Measurements from ENCODE around the gene BOLA3.
"Not testable (repeated sequence)": the region's sequence is repeated elsewhere in the genome, so short reads cannot be mapped to it uniquely, and the experiment has no call there.

BOLA3 gene

GRCh38 chr2:74147727-74148456, at the start of gene BOLA3:
BOLA3 (minus strand) TSS chr2:74147912; CDS start chr2:74147874, 38 bp downstream.
- peak; percentile 91 for DNase-seq (ENCODE audit: insufficient read length, low spot score)
- no peak for FAIRE-seq

- FAIRE-seq (no peak), DNase-seq (ENCODE audit: insufficient read length, low spot score) (no peak)
Measured at GRCh38 chr2:74197049-74197448, 49.3 kb upstream of the BOLA3 start.

- no peak for DNase-seq (ENCODE audit: insufficient read length, low spot score)
- no peak for FAIRE-seq
Measured at GRCh38 chr2:74194799-74195198, 47.1 kb upstream of the BOLA3 start.

DNA sequence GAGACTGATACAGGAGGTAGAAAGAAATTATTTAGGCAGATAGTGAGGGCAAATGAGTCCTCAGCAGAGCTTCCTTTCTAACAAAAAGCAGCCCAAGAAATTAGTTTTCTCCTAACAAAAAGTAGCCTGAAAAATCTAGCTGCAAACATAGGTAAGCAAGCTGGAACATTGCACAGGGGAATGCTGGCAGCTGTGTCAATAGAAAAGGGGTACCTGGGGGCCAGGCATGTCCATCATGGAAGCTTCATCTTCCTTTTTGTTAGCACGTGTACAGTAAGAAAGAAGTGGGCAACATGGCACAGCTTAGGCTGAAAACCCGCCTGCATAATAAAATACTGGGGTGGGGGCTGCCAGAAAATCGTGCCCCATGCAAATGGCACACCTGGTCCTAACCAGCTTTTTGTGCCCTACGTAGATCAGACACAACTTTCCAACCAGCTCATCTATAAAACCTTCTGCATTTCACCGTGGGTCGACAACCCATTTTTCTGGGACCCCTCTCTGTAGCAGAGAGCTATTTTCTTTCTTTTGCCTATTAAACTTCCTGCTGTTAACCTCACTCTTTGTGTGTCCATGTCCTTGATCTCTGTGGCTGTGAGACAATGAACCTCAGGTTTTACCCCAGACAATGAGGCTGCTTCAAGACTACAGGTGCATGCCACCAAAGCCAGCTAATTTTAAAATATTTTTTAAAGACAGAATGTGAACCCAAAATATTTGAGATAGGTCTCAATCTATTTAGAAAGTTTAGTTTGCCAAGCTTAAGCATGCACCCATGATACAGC, 44.1 kb upstream of the BOLA3 start:
- FAIRE-seq (no peak), DNase-seq (ENCODE audit: insufficient read length, low spot score) (no peak)

- no peak for DNase-seq (ENCODE audit: insufficient read length, low spot score)
- no peak for FAIRE-seq
Measured at GRCh38 chr2:74188696-74189095, 41.0 kb upstream of the BOLA3 start.

DNA sequence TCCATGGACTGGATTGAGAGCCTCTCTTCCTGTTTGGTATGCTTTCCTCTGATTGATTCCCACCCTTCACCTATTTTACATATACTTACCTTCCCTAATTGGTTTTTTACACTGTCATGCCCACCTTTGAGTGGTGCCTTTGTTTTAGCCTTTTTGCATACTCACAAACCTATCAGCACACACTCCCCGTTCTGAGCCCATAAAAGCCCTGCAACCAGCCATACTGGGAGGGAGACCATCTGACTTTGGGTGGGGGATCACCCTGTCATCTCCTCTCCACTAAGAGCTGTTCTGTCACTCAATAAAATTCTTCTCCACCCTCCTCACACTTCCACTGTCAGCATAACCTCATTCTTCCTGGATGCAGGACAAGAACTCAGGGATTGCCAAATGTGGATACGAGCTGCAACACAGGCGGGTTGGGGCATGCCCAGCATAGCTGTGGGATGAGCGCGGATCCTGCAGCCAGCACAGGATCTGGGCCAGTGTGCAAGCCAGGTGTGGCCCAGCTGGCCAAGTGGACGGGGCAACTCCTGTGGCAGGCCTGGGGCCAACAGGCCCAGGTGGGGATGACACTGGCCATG, 40.4 kb upstream of the BOLA3 start:
- DNase-seq (ENCODE audit: insufficient read length, low spot score), result no peak
- no peak for FAIRE-seq

DNA sequence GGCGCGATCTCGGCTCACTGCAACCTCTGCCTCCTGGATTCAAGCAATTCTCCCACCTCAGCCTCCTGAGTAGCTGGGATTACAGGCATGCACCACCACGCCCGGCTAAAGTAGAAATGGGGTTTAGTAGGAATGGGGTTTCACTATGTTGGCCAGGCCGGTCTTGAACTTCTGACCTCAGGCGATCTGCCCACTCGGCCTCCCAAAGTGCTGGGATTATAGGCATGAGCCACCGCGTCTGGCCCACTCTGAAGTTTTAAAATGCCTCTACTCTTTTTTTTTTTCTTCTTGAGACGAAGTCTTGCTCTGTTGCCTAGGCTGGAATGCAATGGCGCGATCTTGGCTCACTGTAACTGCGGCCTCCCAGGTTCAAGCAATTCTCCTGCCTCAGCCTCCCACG, 39.0 kb upstream of the BOLA3 start:
- not testable (repeated sequence) for FAIRE-seq

GRCh38 chr2:74186038-74186437, 38.3 kb upstream of the BOLA3 start:
- FAIRE-seq (peak; percentile 88), DNase-seq (ENCODE audit: insufficient read length, low spot score) (no peak)

More for the DNA sequence above, 39.0 kb upstream of the BOLA3 start:
- DNase-seq (ENCODE audit: insufficient read length, low spot score), result not testable (repeated sequence)

- DNase-seq (ENCODE audit: insufficient read length, low spot score) (no peak), FAIRE-seq (peak; percentile 33)
Measured at GRCh38 chr2:74183878-74184277, 36.2 kb upstream of the BOLA3 start.

- DNase-seq (ENCODE audit: insufficient read length, low spot score), result peak; percentile 23
- peak; percentile 93 for FAIRE-seq
Measured at GRCh38 chr2:74181739-74182138, 34.0 kb upstream of the BOLA3 start.

DNA sequence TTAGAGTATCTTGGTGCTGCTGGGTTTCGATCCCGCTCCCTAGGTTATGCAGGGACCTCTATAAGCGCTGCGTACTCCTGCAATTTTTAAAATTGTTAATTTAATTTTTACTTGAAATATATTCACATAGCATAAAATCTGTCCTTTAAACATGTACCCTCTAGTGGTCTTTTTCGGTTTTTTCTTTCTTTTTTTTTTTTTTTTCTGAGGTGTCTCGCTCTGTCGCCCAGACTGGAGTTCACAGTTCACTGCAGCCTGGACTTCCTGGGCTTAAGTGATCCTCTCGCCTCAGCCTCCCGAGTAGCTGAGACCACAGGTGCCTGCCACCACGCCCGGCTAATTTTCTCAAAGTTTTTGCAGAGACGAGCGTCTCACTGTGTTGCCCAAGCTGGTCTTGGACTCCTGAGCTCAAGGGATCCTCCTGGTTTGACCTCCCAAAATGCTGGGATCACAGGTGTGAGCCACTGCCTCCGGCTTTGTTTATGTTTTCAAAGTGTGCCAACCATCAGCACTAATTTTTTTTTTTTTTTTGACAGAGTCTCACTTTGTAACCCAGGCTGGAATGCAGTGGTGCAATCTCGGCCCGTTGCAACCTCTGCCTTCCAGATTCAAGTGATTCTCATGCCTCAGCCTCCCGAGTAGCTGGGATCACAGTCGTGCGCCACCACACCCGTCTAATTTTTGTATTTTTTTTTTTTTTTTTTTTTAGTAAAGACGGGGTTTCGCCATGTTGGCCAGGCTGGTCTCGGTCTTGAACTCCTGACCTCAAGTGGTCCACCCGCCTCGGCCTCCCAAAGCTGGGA, 31.6 kb upstream of the BOLA3 start:
- no peak for FAIRE-seq
- no peak for DNase-seq (ENCODE audit: insufficient read length, low spot score)

- peak; percentile 63 for DNase-seq (ENCODE audit: insufficient read length, low spot score)
- peak; percentile 96 for FAIRE-seq
Measured at GRCh38 chr2:74178211-74179062, 30.7 kb upstream of the BOLA3 start, which contains the start of gene MOB1A. MOB1A (minus strand) TSS chr2:74178879; CDS start chr2:74178674, 205 bp downstream.

- FAIRE-seq, result no peak
- DNase-seq (ENCODE audit: insufficient read length, low spot score), result no peak
Measured at GRCh38 chr2:74177696-74178095, 30.0 kb upstream of the BOLA3 start.

DNA sequence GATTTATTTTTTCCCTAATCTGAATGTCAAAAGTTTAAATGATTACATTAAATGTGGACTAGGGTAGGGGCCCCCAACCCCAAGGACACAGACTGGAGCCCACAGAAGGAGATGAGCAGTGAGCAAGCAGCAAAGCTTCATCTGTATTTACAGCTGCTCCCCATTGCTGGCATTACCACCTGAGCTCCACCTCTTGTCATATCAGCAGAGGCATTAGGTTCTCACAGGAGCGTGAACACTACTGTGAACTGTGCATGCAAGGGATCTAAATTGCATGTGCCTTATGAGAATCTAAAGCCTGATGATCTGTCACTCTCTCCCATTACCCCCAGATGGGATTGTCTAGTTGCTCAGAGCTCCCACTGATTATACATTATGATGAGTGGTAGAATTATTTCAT, 27.2 kb upstream of the BOLA3 start:
- no peak for FAIRE-seq
- no peak for DNase-seq (ENCODE audit: insufficient read length, low spot score)

DNA sequence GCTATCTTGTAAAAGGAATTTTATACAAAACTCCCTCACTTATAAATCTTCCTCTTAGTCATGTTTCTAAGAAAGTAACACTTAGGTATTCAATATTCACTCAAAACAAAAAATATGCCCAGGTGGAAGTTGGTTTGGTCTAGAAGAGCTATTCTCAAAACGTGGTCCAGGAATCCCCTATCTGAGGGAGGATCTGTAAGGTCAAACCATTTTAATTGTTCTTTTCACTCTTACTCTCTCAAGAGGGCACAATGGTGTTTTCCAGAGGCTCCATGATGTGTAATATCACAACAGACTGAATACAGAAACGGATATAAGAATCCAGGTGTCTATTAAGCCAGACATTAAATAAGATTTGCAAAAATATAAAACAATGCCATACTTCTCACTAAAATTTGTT, 21.0 kb upstream of the BOLA3 start:
- DNase-seq (ENCODE audit: insufficient read length, low spot score), result no peak
- FAIRE-seq, result no peak

DNA sequence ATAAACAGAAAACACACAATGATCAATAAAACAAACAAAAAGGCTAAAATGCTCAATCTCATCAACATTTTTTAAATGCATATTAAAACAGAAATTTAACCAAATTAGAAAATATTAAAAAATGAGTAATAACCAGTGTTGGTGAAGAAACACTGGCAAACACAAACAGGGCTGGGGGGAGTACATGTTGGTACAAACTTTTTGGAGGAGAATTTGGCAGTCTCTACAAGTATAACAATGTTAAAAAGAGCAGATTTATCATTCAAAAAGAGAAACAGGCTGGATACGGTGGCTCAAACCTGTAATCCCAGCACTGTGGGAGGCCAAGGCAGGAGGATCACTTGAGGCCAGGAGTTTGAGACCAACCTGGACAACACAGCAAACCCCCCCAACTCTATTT, 17.0 kb upstream of the BOLA3 start:
- DNase-seq (ENCODE audit: insufficient read length, low spot score), result no peak
- FAIRE-seq, result no peak

DNA sequence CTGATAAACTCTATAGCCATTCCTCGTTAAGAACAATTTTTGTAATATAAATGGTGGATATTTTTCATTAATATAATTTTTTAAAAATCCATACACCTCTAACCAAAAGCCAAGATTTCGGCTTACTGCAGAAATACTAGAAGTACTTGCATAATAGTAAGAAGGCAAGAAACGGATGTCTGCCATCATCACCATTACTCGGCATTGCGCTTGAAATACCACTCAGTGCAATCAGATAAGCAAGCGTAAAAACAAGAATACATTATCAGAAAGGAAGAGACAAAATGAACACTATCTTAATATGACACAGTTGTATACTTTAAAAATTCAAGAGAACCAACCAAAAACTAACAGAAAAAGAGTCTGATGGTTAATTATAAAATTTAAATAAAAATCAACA, 15.2 kb upstream of the BOLA3 start:
- DNase-seq (ENCODE audit: insufficient read length, low spot score), result no peak
- peak; percentile 14 for FAIRE-seq

- FAIRE-seq (no peak), DNase-seq (ENCODE audit: insufficient read length, low spot score) (no peak)
Measured at GRCh38 chr2:74155830-74156229, 8.1 kb upstream of the BOLA3 start.

DNA sequence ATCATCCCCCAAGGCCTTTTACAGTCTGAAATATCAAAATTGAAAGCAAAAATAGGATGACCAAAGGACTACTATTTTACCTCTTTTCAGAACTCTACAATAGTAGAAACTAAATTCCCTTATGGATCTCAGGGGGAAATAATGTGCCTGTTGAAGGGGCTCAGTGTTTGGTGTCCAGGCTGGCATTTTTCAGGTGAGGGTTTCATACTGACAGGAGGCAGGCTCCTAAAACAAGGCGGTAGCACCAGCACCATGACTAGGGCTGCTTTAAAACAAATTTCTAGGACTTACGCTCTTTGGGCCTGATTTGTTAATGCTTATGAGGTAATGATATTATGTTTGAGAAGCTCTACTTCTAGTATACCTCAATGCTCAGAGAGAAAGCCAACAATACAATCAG, 5.2 kb upstream of the BOLA3 start:
- no peak for FAIRE-seq

More for the DNA sequence above, 5.2 kb upstream of the BOLA3 start:
- DNase-seq (ENCODE audit: insufficient read length, low spot score), result no peak

All from GM19239 (cell line).